CD4-positive, alpha-beta memory T cell (primary cell): Measurements from ENCODE around the gene ST6GALNAC5. TPM values are rescaled to one million over a fixed set of nuclear protein-coding genes. Genes with fewer than 3 reads are reported as not detected.

Experiments
- CTCF ChIA-PET: fragments of 350-600 bp; sonication (Branson Sonifier 250); formaldehyde crosslinking; loops from one replicate; lab custom pipeline; 2021; ENCODE audit warnings: inconsistent platforms; ENCODE audit not compliant: partially characterized antibody; lab: Charles Lee
- POLR2A ChIA-PET: fragments of 350-600 bp; sonication (Branson Sonifier 250); formaldehyde crosslinking; loops from one replicate; lab custom pipeline; 2021; ENCODE audit not compliant: partially characterized antibody; lab: Charles Lee
- DNase-seq, 5 donors: peaks; one replicate each; pipeline versions ENCODE4 v3.0.0 to v3.0.0-alpha.2; 2020 to 2022; ENCODE audit warnings: mixed read lengths in 1 of 5
- H3K27ac ChIP-seq: one replicate; pipeline ENCODE4 v1.7.0; 2013; ENCODE audit warnings: low read depth, low read length
- H3K27me3 ChIP-seq: 2 replicates; pipeline ENCODE4 v1.7.0; 2013; ENCODE audit warnings: mild to moderate bottlenecking, low read length, moderate library complexity; ENCODE audit not compliant: insufficient read depth
- H3K36me3 ChIP-seq: 2 replicates; pipeline ENCODE4 v1.7.0; 2013; ENCODE audit warnings: mild to moderate bottlenecking, low read length, moderate library complexity; ENCODE audit not compliant: insufficient read depth
- H3K4me1 ChIP-seq: 2 replicates; pipeline ENCODE4 v1.7.0; 2013; ENCODE audit warnings: mild to moderate bottlenecking, low read length, moderate library complexity; ENCODE audit not compliant: insufficient read depth
- H3K4me3 ChIP-seq, 2 donors: one replicate each; pipeline ENCODE4 v1.7.0; 2013; ENCODE audit warnings: low read length in 2 of 2, mild to moderate bottlenecking in 1 of 2
- H3K9me3 ChIP-seq, 2 donors: one replicate each; pipeline ENCODE4 v1.7.0; 2013; ENCODE audit warnings: low read length in 2 of 2, control low read depth in 1 of 2; ENCODE audit not compliant: control insufficient read depth in 1 of 2
- H3K27ac Mint-ChIP-seq, 7 donors: one replicate each; pipeline ENCODE4 v1.8.0; 2020 to 2021; ENCODE audit warnings: mixed read lengths in 7 of 7, mild to moderate bottlenecking in 6 of 7, inconsistent platforms in 3 of 7, moderate library complexity in 3 of 7
- H3K27me3 Mint-ChIP-seq, 2 donors: one replicate each; pipeline ENCODE4 v1.8.0; 2020 to 2021; ENCODE audit warnings: mixed read lengths in 2 of 2
- H3K36me3 Mint-ChIP-seq, 2 donors: one replicate each; pipeline ENCODE4 v1.8.0; 2020 to 2021; ENCODE audit warnings: mixed read lengths in 2 of 2, inconsistent platforms in 1 of 2, mild to moderate bottlenecking in 1 of 2
- H3K4me1 Mint-ChIP-seq, 4 donors: one replicate each; pipeline ENCODE4 v1.8.0; 2020 to 2021; ENCODE audit warnings: mixed read lengths in 4 of 4, mild to moderate bottlenecking in 1 of 4
- H3K4me3 Mint-ChIP-seq, 8 donors: one replicate each; pipeline ENCODE4 v1.8.0; 2020 to 2021; ENCODE audit warnings: mixed read lengths in 8 of 8, mild to moderate bottlenecking in 7 of 8, moderate library complexity in 6 of 8, inconsistent platforms in 3 of 8
- H3K9me3 Mint-ChIP-seq, 8 donors: one replicate each; pipeline ENCODE4 v1.8.0; 2020 to 2021; ENCODE audit warnings: mixed read lengths in 8 of 8, mild to moderate bottlenecking in 5 of 8, inconsistent platforms in 3 of 8, moderate library complexity in 1 of 8
- intact Hi-C: fragments of 100-400 bp; cut with micrococcal nuclease; formaldehyde crosslinking; loops from one replicate; pipeline ENCODE4 v1.15.1; 2023
- polyA plus RNA-seq, 2 donors: library from polyadenylated mRNA; unstranded; fragments of 300-500 nt; fragmentation: Illumina TruSeq; gene quantifications; one replicate each; pipeline ENCODE4 v1.2.3, GENCODE V29; 2021
- total RNA-seq, 2 experiments: library from RNA; stranded (reverse); gene quantifications; one replicate each; pipeline ENCODE4 v1.2.3, GENCODE V29; 2021

Gene ST6GALNAC5
- total and polyA plus RNA-seq, 4 experiments from 2014 or later, result 0.10 TPM; not detected in 3

GRCh38 chr1:77060000-77060399, 192.7 kb downstream of the ST6GALNAC5 start:
- Mint-ChIP-seq H3K4me1 (no peaks in the 10 kb centered on the region), H3K9me3 (no peaks in the 10 kb centered on the region), H3K36me3 (no peaks in the 10 kb centered on the region), H3K27me3 (peaks cover 1 to 3% of the 10 kb centered on the region in 2 donors), H3K4me3 (no peak overlapping the region), H3K27ac (no peak overlapping the region)
- intact Hi-C loops, result no loop called here
- CTCF ChIA-PET, result no interaction called here
- Histone ChIP-seq H3K4me3 (no peak overlapping the region), H3K36me3 (no peaks in the 10 kb centered on the region), H3K27me3 (no peaks in the 10 kb centered on the region), H3K9me3 (no peaks in the 10 kb centered on the region), H3K27ac (no peak overlapping the region), H3K4me1 (no peaks in the 10 kb centered on the region)
- POLR2A ChIA-PET, result no interaction called here
- no peak for DNase-seq

DNA sequence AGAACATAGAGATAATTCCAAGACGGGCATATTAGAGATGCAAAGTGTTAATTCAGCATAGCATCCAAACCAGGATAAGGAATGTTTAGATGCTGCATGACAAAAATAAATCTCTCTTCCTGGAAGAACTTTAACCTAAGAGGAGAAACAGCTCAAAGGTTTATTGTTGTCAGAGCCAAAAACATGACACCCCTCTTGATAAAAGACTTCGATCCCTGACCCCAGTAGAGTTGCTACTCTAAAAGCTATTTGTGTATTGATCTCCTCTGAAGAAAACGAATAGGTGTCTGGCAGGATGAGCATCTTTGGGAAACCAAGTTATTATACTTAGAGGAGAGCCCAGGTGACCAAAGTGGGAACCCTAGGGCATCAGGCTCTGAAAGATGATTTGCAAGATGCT, 193.9 kb downstream of the ST6GALNAC5 start:
- Mint-ChIP-seq H3K36me3 (no peaks in the 10 kb centered on the region), H3K4me3 (no peak overlapping the region), H3K27ac (no peak overlapping the region), H3K4me1 (no peaks in the 10 kb centered on the region), H3K27me3 (peaks cover 1 to 3% of the 10 kb centered on the region in 2 donors), H3K9me3 (no peaks in the 10 kb centered on the region)
- no peak for DNase-seq
- CTCF ChIA-PET, result no interaction called here
- intact Hi-C loops, result no loop called here
- H3K9me3 ChIP-seq, result no peaks in the 10 kb centered on the region
- H3K27me3 ChIP-seq, result no peaks in the 10 kb centered on the region
- H3K4me1 ChIP-seq, result no peaks in the 10 kb centered on the region
- POLR2A ChIA-PET, result no interaction called here
- no peak overlapping the region for H3K27ac ChIP-seq
- no peak overlapping the region for H3K4me3 ChIP-seq
- no peaks in the 10 kb centered on the region for H3K36me3 ChIP-seq

- no peak overlapping the region for H3K4me3 Mint-ChIP-seq
- no peaks in the 10 kb centered on the region for H3K4me1 Mint-ChIP-seq
Measured at GRCh38 chr1:77063118-77063517, 195.8 kb downstream of the ST6GALNAC5 start.

DNA sequence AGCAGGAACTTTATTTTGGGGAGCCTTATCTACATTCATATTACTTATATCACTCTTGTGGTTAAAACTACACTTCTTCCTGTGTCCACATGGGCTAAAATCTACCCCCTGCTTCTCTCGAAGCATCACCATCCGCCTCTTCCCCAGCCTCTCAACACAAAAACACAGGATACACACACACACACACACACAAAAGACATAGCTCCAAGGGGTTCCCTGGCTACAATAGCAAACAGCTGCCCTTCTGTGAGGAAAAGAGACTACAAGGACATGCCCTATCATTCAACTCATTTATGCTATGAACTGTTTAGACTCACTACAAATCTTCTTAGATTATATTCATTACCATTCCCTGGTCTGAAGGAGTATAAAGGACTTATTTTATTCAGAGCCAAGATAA, 197.0 kb downstream of the ST6GALNAC5 start:
- H3K27me3 ChIP-seq, result no peaks in the 10 kb centered on the region
- no peak overlapping the region for H3K27ac ChIP-seq
- Mint-ChIP-seq H3K9me3 (peaks cover 0 to 2% (median 0%) of the 10 kb centered on the region in 8 donors), H3K27me3 (peaks cover 1 to 3% of the 10 kb centered on the region in 2 donors), H3K4me3 (no peak overlapping the region), H3K4me1 (no peaks in the 10 kb centered on the region), H3K27ac (no peak overlapping the region), H3K36me3 (no peaks in the 10 kb centered on the region)
- no peak overlapping the region for H3K4me3 ChIP-seq
- no peaks in the 10 kb centered on the region for H3K36me3 ChIP-seq
- no peaks in the 10 kb centered on the region for H3K4me1 ChIP-seq
- DNase-seq, result no peak
- no peaks in the 10 kb centered on the region for H3K9me3 ChIP-seq
- CTCF ChIA-PET, result no interaction called here
- intact Hi-C loops, result no loop called here
- POLR2A ChIA-PET, result no interaction called here

More at GRCh38 chr1:77063118-77063517, 195.8 kb downstream of the ST6GALNAC5 start:
- H3K4me3 ChIP-seq, result no peak overlapping the region
- Mint-ChIP-seq H3K36me3 (no peaks in the 10 kb centered on the region), H3K27me3 (peaks cover 1 to 3% of the 10 kb centered on the region in 2 donors), H3K9me3 (peaks cover 0 to 2% (median 0%) of the 10 kb centered on the region in 8 donors), H3K27ac (no peak overlapping the region)
- H3K36me3 ChIP-seq, result no peaks in the 10 kb centered on the region
- no peaks in the 10 kb centered on the region for H3K4me1 ChIP-seq
- ChIA-PET POLR2A (no interaction called here), CTCF (no interaction called here)
- intact Hi-C loops, result no loop called here
- no peaks in the 10 kb centered on the region for H3K9me3 ChIP-seq
- no peak overlapping the region for H3K27ac ChIP-seq
- no peaks in the 10 kb centered on the region for H3K27me3 ChIP-seq
- no peak for DNase-seq

- CTCF ChIA-PET, result no interaction called here
- Mint-ChIP-seq H3K4me3 (no peak overlapping the region), H3K27ac (no peak overlapping the region), H3K4me1 (no peaks in the 10 kb centered on the region), H3K36me3 (no peaks in the 10 kb centered on the region), H3K27me3 (peaks cover 1 to 3% of the 10 kb centered on the region in 2 donors), H3K9me3 (peaks cover 0 to 2% (median 0%) of the 10 kb centered on the region in 8 donors)
- Histone ChIP-seq H3K4me1 (no peaks in the 10 kb centered on the region), H3K9me3 (no peaks in the 10 kb centered on the region), H3K27ac (no peak overlapping the region), H3K36me3 (no peaks in the 10 kb centered on the region), H3K27me3 (no peaks in the 10 kb centered on the region), H3K4me3 (no peak overlapping the region)
- no peak for DNase-seq
- intact Hi-C loops, result no loop called here
- POLR2A ChIA-PET, result no interaction called here
Measured at GRCh38 chr1:77065693-77066342, 198.5 kb downstream of the ST6GALNAC5 start.

DNA sequence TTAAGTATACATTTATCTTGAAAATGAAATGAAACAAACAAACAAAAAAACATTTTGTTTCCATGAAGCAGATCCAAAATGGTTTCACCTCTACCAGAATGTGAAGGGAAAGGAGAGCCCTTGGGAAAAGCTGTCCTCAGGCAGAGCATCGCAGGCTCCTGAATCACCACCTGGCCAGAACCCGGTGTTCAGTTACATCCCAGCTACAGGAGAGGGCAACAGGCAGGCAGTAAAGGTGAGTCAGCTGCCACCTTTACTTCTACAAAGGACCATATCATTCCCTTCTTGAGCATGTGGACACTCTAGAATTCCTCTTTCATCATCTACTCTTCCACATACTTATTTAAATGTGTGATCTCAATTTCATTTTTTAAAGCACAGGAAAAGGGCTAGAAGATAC, 200.7 kb downstream of the ST6GALNAC5 start:
- Mint-ChIP-seq H3K4me1 (no peaks in the 10 kb centered on the region), H3K27ac (no peak overlapping the region), H3K4me3 (no peak overlapping the region), H3K27me3 (peaks cover 1 to 3% of the 10 kb centered on the region in 2 donors), H3K36me3 (no peaks in the 10 kb centered on the region), H3K9me3 (peaks cover 0 to 2% (median 0%) of the 10 kb centered on the region in 8 donors)
- no peak for DNase-seq
- Histone ChIP-seq H3K4me1 (no peaks in the 10 kb centered on the region), H3K27me3 (no peaks in the 10 kb centered on the region), H3K27ac (no peak overlapping the region), H3K36me3 (no peaks in the 10 kb centered on the region), H3K9me3 (no peaks in the 10 kb centered on the region), H3K4me3 (no peak overlapping the region)
- POLR2A ChIA-PET, result no interaction called here
- intact Hi-C loops, result no loop called here
- CTCF ChIA-PET, result no interaction called here

- CTCF ChIA-PET, result no interaction called here
Measured at GRCh38 chr1:77076759-77077158, 209.5 kb downstream of the ST6GALNAC5 start.

More at GRCh38 chr1:77076759-77077158, 209.5 kb downstream of the ST6GALNAC5 start:
- H3K9me3 Mint-ChIP-seq, result no peaks in the 10 kb centered on the region
- H3K36me3 ChIP-seq, result no peaks in the 10 kb centered on the region
- H3K27me3 Mint-ChIP-seq, result peaks cover 8 to 9% of the 10 kb centered on the region in 2 donors
- intact Hi-C loops, result no loop called here
- no peak overlapping the region for H3K4me3 ChIP-seq
- no peaks in the 10 kb centered on the region for H3K9me3 ChIP-seq
- no peak for DNase-seq
- no peaks in the 10 kb centered on the region for H3K4me1 Mint-ChIP-seq
- H3K27me3 ChIP-seq, result no peaks in the 10 kb centered on the region
- H3K27ac ChIP-seq, result no peak overlapping the region
- POLR2A ChIA-PET, result no interaction called here
- H3K36me3 Mint-ChIP-seq, result no peaks in the 10 kb centered on the region
- H3K4me3 Mint-ChIP-seq, result no peak overlapping the region
- peak overlapping the region in 1 of 7 donors; percentile 49 for H3K27ac Mint-ChIP-seq
- H3K4me1 ChIP-seq, result no peaks in the 10 kb centered on the region
